OCI-LY1 (cell line): Measurements from ENCODE around the gene GATC.

Experiments used
- H2AFZ ChIP-seq: fragments of 200-600 bp; sonication (generic), shearing (Covaris generic); 2 replicates; pipeline ENCODE4 v1.6.0; 2014; ENCODE audit warnings: antibody characterized with exemption, mild to moderate bottlenecking, low read length
- H3F3A ChIP-seq: fragments of 200-600 bp; sonication (generic), shearing (Covaris generic); 2 replicates; pipeline ENCODE4 v1.6.0; 2014; ENCODE audit warnings: mild to moderate bottlenecking, antibody characterized with exemption, low read length, moderate library complexity; ENCODE audit not compliant: insufficient read depth
- H3K27ac ChIP-seq: fragments of 200-600 bp; sonication (generic); 2 replicates; pipeline ENCODE4 v1.5.1; 2014; ENCODE audit warnings: low read length, mixed run types, mild to moderate bottlenecking, low read depth; ENCODE audit not compliant: poor library complexity, severe bottlenecking
- H3K27me3 ChIP-seq: fragments of 200-600 bp; sonication (generic); 2 replicates; pipeline ENCODE4 v1.6.0; 2014; ENCODE audit warnings: antibody characterized with exemption, mild to moderate bottlenecking, low read length, moderate library complexity; ENCODE audit not compliant: insufficient read depth
- H3K36me3 ChIP-seq: fragments of 200-600 bp; sonication (generic); 2 replicates; pipeline ENCODE4 v1.6.1; 2014; ENCODE audit warnings: mild to moderate bottlenecking, antibody characterized with exemption, low read length, moderate library complexity, mixed read lengths; ENCODE audit not compliant: insufficient read depth
- H3K4me1 ChIP-seq: fragments of 200-600 bp; sonication (generic); 2 replicates; pipeline ENCODE4 v1.5.1; 2014; ENCODE audit warnings: mild to moderate bottlenecking, low read length, moderate library complexity; ENCODE audit not compliant: insufficient read depth, severe bottlenecking
- H3K4me2 ChIP-seq: fragments of 200-600 bp; sonication (generic), shearing (Covaris generic); 2 replicates; pipeline ENCODE4 v1.6.1; 2014; ENCODE audit warnings: low read length
- H3K4me3 ChIP-seq: fragments of 200-600 bp; sonication (generic); 2 replicates; pipeline ENCODE4 v1.5.1; 2014; ENCODE audit warnings: low read length, low read depth, mild to moderate bottlenecking, mixed read lengths; ENCODE audit not compliant: poor library complexity, severe bottlenecking
- H3K79me2 ChIP-seq: fragments of 200-600 bp; shearing (Covaris generic); 2 replicates; pipeline ENCODE4 v1.6.1; 2016; ENCODE audit warnings: mixed run types, low read length, mixed read lengths; ENCODE audit not compliant: insufficient read depth
- H3K9ac ChIP-seq: fragments of 200-600 bp; sonication (generic), shearing (Covaris generic); 2 replicates; pipeline ENCODE4 v1.6.1; 2014; ENCODE audit warnings: mild to moderate bottlenecking, low read length, mixed read lengths
- H3K9me2 ChIP-seq: fragments of 200-600 bp; sonication (generic), shearing (Covaris generic); 2 replicates; pipeline ENCODE4 v1.6.1; 2014; ENCODE audit warnings: low read depth, mild to moderate bottlenecking, low read length, mixed read lengths
- H3K9me3 ChIP-seq: fragments of 200-600 bp; shearing (Covaris generic); 2 replicates; pipeline ENCODE4 v1.6.1; 2014; ENCODE audit warnings: low read length, mixed read lengths
- H4K20me1 ChIP-seq: fragments of 200-600 bp; sonication (generic), shearing (Covaris generic); 2 replicates; pipeline ENCODE4 v1.6.0; 2016; ENCODE audit warnings: mild to moderate bottlenecking, low read length; ENCODE audit not compliant: insufficient read depth
- CTCF ChIP-seq: fragments of 200-600 bp; sonication (generic), shearing (Covaris generic); IDR thresholded peaks from 2 replicates; pipeline ENCODE4 v1.5.1; 2017; ENCODE audit warnings: mild to moderate bottlenecking, antibody characterized with exemption, low read length, moderate library complexity, mixed read lengths
- EZH2 ChIP-seq: fragments of 200-600 bp; sonication (generic), shearing (Covaris generic); IDR thresholded peaks from 2 replicates; pipeline ENCODE4 v1.8.0; 2017; ENCODE audit warnings: borderline replicate concordance, mixed run types, mild to moderate bottlenecking, antibody characterized with exemption, low read length, moderate library complexity, mixed read lengths

Gene GATC

DNA sequence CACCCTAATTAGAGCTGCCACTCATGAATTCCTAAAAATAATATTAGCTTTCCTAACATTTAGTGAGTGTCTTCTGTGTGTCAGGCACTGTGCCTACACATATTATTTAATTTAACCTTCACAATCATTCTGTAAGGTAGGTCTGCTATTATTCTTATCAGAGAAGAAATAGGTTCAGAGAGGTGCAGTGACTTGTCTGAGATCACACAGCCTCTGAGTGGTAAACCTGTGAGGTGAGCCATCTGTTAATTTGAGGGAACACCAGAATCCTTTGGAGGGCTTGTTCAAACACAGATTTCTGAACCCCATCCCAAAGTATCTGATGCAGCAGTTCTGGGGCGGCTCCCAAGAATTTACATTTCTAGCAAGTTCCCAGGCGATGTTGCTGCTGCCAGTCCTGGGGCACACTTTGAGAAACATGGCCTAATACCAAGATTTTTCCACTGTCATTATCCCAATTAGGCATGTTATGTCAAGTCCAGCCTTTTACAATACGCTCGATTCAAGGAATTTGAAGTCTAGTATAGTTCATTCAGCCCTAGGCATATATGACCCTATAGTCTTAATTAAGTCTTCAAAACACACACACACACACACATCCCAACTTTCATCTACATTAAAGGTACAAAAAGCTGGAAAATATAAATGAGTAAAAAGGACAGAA, 28.2 kb upstream of the GATC start:
- Histone ChIP-seq H3K27ac (no peak overlapping the region), H3F3A (no peaks in the 10 kb centered on the region), H3K4me3 (no peak overlapping the region), H2AFZ (no peak overlapping the region), H3K36me3 (no peaks in the 10 kb centered on the region), H3K9me3 (no peaks in the 10 kb centered on the region), H3K79me2 (no peaks in the 10 kb centered on the region), H3K27me3 (no peaks in the 10 kb centered on the region), H3K9ac (no peak overlapping the region), H3K9me2 (no peaks in the 10 kb centered on the region), H3K4me2 (no peak overlapping the region), H4K20me1 (no peaks in the 10 kb centered on the region), H3K4me1 (no peaks in the 10 kb centered on the region)
- TF ChIP-seq CTCF (no peak), EZH2 (no peak)

DNA sequence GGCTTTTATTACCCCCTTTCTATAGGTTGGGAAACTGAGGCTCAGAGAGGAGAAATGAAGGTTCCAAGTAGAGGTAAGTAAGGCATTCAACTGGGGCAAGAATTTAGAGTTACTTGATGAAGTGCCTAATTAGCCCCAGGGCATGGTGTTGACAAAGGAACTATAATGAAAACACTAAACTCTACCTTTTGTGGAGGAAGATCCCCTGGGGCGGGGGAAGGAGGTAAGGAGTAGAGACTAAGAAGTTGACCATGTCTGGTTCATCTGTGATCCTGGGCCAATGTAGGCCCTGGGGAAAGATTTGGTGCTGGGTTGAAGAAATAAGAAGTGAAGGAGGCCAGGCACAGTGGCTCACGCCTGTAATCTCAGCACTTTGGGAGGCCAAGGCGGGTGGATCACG, 24.5 kb upstream of the GATC start:
- Histone ChIP-seq H3K9ac (no peak overlapping the region), H3K4me1 (no peaks in the 10 kb centered on the region), H2AFZ (no peak overlapping the region), H3K4me2 (no peak overlapping the region), H3K79me2 (no peaks in the 10 kb centered on the region), H3K4me3 (no peak overlapping the region), H3F3A (no peaks in the 10 kb centered on the region), H3K27ac (no peak overlapping the region), H3K36me3 (no peaks in the 10 kb centered on the region), H3K27me3 (no peaks in the 10 kb centered on the region), H4K20me1 (no peaks in the 10 kb centered on the region), H3K9me3 (no peaks in the 10 kb centered on the region), H3K9me2 (no peaks in the 10 kb centered on the region)
- TF ChIP-seq CTCF (no peak), EZH2 (no peak)

- Histone ChIP-seq H3K9ac (no peak overlapping the region), H3K79me2 (no peaks in the 10 kb centered on the region), H3K36me3 (no peaks in the 10 kb centered on the region), H3F3A (no peaks in the 10 kb centered on the region), H3K27me3 (peaks cover 5% of the 10 kb centered on the region; the same call in 1 of the 2 replicates), H3K4me2 (no peak overlapping the region), H3K4me1 (no peaks in the 10 kb centered on the region), H3K9me2 (no peaks in the 10 kb centered on the region), H3K9me3 (no peaks in the 10 kb centered on the region), H3K27ac (no peak overlapping the region), H3K4me3 (no peak overlapping the region), H4K20me1 (no peaks in the 10 kb centered on the region), H2AFZ (no peak overlapping the region)
- no peak for TF ChIP-seq CTCF
- TF ChIP-seq EZH2, result no peak
Observed at GRCh38 chr12:120422892-120423456, 23.3 kb upstream of the GATC start.
